Measurements from ENCODE around the gene CACNA1H.

CACNA1H gene

GRCh38 chr16:1143761-1144450, 9.0 kb upstream of the CACNA1H start:
- DNase-seq, result no peak

GRCh38 chr16:1144476-1145382, 8.2 kb upstream of the CACNA1H start:
- DNase-seq, result no peak

DNA sequence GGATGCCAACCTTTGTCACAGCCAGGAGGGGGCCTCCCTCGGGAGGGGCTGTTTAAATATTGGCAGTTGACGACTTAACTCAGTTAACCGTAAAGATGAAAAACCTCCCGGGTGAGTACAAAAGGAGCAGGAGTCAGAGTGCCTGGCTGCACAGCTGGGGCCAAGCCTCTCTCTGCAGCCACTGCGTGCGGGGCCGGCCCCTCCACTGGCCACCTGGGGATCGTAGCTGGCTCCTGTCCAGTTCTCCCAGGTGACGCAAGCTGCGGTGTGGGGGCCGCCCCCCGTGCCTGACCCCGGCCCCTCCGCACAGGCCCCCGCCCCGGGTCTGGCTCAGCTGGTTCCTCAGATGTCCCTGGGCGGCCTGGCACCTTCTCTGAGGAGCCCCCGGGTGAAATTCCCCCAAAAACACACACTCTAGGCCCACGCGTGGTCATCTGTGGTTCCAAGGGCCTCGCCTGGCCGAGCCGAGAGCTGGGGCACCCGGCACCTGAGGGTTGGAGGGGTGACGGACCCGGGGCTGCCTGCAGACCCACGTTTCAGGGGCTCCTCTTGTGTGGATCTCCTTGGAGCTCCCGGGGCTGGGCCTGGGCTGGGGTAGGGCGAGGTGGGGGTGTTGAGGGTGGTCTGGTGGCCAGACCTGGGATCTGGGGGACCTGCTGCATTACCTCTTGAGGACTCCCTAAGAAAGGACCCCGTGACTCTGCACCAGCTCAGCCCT, 7.4 kb upstream of the CACNA1H start:
- DNase-seq, result no peak

DNA sequence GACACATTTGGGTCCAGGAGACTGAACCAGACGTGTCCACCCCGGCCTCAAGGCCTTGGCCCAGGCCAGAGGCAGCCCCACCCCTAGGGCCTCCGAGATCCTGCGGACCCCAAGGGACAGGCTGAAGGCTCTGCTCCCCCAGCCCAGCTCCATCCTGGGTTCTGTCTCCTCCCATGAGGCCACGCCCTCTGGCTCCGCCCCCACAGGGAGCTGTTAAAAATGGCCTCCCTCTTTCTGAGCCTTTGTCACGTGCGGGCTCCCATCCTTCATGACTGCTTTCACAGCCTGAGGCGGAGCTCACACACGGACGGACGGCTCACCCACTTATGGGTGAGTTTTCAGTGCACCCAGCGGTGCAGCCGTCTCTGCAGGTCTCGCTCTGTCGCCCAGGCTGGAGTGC, 6.5 kb upstream of the CACNA1H start:
- no peak for DNase-seq

GRCh38 chr16:1147027-1147426, 5.9 kb upstream of the CACNA1H start:
- no peak for DNase-seq

GRCh38 chr16:1149101-1149636, 3.7 kb upstream of the CACNA1H start:
- no peak for DNase-seq

DNA sequence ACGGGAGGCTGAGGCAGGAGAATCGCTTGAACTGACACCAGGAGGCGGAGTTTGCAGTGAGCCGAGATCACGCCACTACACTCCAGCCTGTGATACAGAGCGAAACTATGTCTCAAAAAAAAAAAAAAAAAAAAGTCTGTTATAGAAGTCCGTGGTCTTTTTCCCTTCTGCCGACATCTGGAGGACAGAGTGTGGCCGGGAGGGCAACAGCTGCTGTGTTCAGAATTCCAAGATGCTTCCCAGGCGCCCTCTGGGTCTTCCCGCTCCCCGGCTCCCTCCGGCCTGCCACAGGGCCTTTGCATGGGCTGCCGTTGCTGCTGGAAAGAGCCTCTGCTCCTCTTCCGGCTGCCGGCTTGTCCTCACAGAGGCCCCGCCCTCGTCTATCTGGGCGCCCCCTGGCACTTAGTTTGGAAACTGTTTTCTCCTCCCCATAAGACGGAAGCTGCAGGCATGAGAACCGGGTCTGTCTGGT, 2.4 kb upstream of the CACNA1H start:
- no peak for DNase-seq

GRCh38 chr16:1151424-1152122, 1.3 kb upstream of the CACNA1H start:
- no peak for DNase-seq

DNA sequence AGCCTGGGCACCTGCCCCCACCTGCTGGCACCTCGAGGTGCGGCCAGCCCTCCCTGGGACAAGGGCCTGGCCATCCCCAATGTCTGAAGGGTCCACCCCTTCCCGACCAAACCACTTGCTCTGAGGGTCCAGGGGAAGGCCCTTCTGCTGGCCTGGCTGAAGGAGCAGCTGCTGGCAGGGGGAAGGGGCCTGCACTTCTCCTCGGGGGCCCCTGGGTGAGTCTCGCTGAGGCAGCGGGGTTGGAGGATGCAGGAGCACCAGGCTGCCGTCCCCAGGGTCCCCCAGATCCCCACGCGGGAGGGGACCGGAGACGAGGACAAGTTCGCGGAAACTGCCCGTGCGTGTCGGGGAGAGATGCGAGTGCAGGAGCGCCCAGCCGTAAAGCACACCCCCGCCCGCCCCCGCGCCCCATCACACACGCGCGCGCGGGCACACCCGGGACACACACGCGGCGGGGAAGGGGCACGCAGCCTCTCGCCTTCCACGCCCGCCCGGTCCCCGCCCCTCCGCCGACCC, 725 bp upstream of the CACNA1H start:
- DNase-seq, result no peak

- no peak for DNase-seq
Measured at GRCh38 chr16:1153480-1154160, 714 bp downstream of the CACNA1H start.

DNA sequence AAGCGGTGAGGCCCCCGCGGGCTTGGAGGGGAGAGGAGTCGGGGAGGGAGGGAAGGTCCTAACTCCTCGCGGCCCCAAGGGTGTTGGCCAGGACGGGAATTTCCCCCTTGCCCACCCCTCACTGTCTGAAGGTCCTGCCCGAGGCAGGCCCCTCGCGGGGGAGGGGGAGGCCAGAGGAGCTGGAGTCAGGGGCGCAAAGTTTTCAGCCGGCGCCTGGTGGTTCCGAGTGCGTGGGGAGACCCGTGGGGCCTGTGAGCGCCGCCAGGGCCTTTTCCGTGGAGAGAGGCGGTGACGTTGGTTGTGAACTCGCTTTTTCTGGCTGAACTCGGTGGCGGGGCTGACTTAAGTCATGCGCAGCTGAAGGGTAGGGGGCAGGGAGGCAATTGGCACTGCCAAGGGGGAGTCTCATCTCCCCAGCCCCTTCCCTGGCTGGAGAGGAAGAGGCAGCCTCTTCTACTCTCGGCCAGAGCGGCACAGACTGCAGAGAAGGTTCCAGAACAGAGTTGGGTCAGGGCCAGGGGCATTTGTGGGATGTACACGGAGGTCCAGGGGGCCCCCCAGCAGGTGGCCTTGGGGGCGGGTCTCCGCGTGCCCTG, 1.5 kb downstream of the CACNA1H start:
- DNase-seq, result no peak

GRCh38 chr16:1154887-1155331, 2.0 kb downstream of the CACNA1H start:
- DNase-seq, result no peak

GRCh38 chr16:1155353-1156054, 2.6 kb downstream of the CACNA1H start:
- DNase-seq, result no peak

GRCh38 chr16:1156055-1156982, 3.4 kb downstream of the CACNA1H start:
- DNase-seq, result no peak

DNA sequence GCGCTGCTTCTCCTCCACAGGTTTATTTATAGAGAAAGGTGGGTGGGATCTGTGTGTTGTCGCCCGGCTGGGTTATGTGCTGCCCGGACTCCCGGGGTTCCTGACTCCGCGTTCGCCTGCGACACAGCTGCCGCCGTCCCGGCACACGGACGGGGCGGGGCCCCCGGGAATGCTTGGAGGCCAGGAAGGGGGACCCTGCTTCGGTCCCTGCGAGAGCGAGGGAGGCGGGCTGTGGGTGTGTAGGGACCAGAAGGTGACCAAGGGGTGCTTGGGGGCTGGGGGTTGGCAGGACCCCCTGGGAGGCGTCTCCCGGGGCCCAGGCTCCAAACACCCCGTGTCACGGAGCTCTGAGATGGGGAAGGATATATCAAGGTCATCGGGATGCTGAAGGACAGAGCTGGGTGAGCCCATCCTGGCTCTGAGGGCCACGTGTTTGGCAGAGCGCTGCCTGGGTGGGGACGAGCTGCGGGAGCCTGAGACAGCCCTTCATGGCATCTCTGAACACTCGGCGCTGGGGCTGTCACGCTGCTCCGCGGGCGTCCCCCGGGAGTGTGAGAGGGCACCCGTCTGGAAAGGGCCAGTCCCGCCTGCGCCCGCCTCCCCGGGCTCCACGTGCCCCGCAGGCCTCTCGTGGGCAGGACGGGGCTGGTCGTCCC, 4.2 kb downstream of the CACNA1H start:
- no peak for DNase-seq

- no peak for DNase-seq
Measured at GRCh38 chr16:1157639-1158455, 4.9 kb downstream of the CACNA1H start.

- DNase-seq, result no peak
Measured at GRCh38 chr16:1158456-1159324, 5.8 kb downstream of the CACNA1H start.
